NB4 (cell line): ENCODE results near the gene METTL23.

ENCODE experiments used
- CTCF ChIP-seq: IDR thresholded peaks from one replicate; pipeline ENCODE4 v1.5.1; 2012; ENCODE audit warnings: low read depth, low read length
- MYC ChIP-seq: IDR thresholded peaks from 2 replicates; pipeline ENCODE4 v1.6.1; 2011; ENCODE audit warnings: low read depth, low read length
- POLR2A ChIP-seq: IDR thresholded peaks from 2 replicates; pipeline ENCODE4 v1.6.1; 2011; ENCODE audit warnings: mild to moderate bottlenecking; ENCODE audit not compliant: insufficient read length; ENCODE audit errors: extremely low read depth

GRCh38 chr17:76710863-76711611 lies 15.6 kb upstream of the METTL23 start, which contains the start of gene MXRA7:
- TF ChIP-seq CTCF (no peak), POLR2A (no peak), MYC (no peak)
